ENCODE measurements around the gene TNFRSF21. TPM values are rescaled to one million over a fixed set of nuclear protein-coding genes. Genes with fewer than 3 reads are reported as not detected.

TNFRSF21 gene
- total RNA-seq, 2 experiments from 2014 or later: 28.1 to 36.5 TPM

DNA sequence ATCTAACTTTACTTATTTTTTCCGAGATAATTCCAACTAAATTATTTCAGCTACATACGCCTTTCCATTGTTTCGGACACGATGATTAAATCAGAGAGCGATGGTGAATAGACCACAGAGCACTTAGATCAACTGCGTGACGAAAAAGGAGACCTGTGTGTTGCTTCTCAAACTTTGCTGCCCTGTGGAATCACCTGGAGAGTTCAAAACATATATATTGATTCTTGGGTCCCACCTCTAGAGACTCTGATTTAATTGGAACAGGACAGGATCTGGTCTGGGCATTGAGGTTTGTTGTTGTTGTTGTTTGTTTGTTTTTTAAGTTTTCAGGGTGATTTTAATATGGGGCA lies 401 bp upstream of the TNFRSF21 start:
- BruUV-seq (replicated peaks): TSS peak; percentile 79
- Histone ChIP-seq H3K79me2 (ENCODE audit: insufficient read depth, low read depth, low read length) (peaks cover 41% of the 10 kb centered on the region), H2AFZ (ENCODE audit: low read length) (peak overlapping the region; percentile 41; the same call in 1 of the 2 replicates), H3K9me3 (ENCODE audit: low read length) (peaks cover 10% of the 10 kb centered on the region; the same call in 1 of the 2 replicates), H3K4me1 (ENCODE audit: insufficient read depth, low read length, poor library complexity, severe bottlenecking) (peaks cover 40% of the 10 kb centered on the region), H3K27ac (ENCODE audit: low read depth, low read length, poor library complexity, severe bottlenecking) (no peak overlapping the region), H4K20me1 (ENCODE audit: insufficient read depth, low read length) (peaks cover 16% of the 10 kb centered on the region; the same call in 1 of the 2 replicates), H3K36me3 (ENCODE audit: insufficient read depth, low read length) (peaks cover 20% of the 10 kb centered on the region), H3K9me2 (ENCODE audit: insufficient read depth, low read length) (no peaks in the 10 kb centered on the region), H3K4me3 (ENCODE audit: low read depth, low read length, poor library complexity, severe bottlenecking) (peak overlapping the region; percentile 95), H3K4me2 (ENCODE audit: low read length) (peak overlapping the region; percentile 92)
- TF ChIP-seq, protein P1, sequence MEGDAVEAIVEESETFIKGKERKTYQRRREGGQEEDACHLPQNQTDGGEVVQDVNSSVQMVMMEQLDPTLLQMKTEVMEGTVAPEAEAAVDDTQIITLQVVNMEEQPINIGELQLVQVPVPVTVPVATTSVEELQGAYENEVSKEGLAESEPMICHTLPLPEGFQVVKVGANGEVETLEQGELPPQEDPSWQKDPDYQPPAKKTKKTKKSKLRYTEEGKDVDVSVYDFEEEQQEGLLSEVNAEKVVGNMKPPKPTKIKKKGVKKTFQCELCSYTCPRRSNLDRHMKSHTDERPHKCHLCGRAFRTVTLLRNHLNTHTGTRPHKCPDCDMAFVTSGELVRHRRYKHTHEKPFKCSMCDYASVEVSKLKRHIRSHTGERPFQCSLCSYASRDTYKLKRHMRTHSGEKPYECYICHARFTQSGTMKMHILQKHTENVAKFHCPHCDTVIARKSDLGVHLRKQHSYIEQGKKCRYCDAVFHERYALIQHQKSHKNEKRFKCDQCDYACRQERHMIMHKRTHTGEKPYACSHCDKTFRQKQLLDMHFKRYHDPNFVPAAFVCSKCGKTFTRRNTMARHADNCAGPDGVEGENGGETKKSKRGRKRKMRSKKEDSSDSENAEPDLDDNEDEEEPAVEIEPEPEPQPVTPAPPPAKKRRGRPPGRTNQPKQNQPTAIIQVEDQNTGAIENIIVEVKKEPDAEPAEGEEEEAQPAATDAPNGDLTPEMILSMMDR (conservative IDR thresholded peaks at IDR 0.05; ENCODE audit: low read length): no peak
- TF ChIP-seq EZH2phosphoT487 (IDR thresholded peaks at IDR 0.05; ENCODE audit: borderline replicate concordance, low read depth, low read length): no peak
- no peak for DNase-seq (ENCODE audit: low spot score)
- ChIA-PET CTCF (ENCODE audit: unreplicated experiment) (interaction anchor here (1.0 kb wide), 1 partner anchor 62 kb away, joined by 3 read pairs; no protein-coding TSS in a partner anchor), POLR2A (no interaction called here)
- intact Hi-C loops (cut with micrococcal nuclease; ENCODE audit: unreplicated experiment): loop anchor here (1.0 to 10.0 kb wide), 3 partner anchors 50 to 475 kb away; partner anchors contain the start of gene OPN5

DNA sequence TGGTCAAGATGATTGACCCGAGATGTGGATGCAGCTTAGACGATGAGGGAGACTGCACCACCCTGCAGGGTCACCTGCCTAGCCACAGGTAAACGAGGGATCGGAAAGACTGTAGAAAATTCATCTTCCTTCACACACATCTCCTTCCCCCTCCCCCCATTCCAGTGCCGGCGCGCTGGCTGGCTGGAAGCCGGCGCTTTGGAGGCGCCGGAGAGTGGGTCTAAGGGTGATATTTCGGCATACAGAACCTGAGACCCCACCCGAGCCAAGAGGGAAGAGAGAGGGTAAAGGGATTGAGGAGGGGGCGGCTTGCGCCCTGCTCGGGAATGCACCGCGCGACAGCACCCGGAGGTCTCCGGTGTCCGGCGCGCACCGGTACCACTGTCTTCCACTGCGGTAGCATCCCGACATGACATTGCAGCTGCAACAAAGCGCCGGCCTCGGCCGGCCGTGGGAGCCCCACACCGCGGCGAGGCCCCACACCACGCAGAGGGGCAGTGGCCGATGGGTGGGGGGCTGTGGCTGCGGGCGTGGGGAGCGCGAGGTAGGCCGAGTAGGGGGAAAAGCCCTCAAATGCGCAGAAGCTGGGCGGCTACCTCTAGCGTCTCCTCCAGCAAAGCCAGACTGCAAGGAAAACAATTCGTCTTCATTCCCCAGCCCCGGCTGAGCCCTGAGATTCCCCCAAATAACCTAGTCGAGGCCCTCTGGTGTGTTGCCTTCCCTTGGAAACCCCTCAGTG lies 984 bp downstream of the TNFRSF21 start:
- Histone ChIP-seq H3K79me2 (ENCODE audit: insufficient read depth, low read depth, low read length) (peaks cover 55% of the 10 kb centered on the region), H3K4me3 (ENCODE audit: low read depth, low read length, poor library complexity, severe bottlenecking) (peak overlapping the region; percentile 95), H3K9me3 (ENCODE audit: low read length) (peaks cover 10% of the 10 kb centered on the region; the same call in 1 of the 2 replicates), H3K4me2 (ENCODE audit: low read length) (peak overlapping the region; percentile 92), H2AFZ (ENCODE audit: low read length) (peak overlapping the region; percentile 41), H3K36me3 (ENCODE audit: insufficient read depth, low read length) (peaks cover 32% of the 10 kb centered on the region), H3K27ac (ENCODE audit: low read depth, low read length, poor library complexity, severe bottlenecking) (peak overlapping the region; percentile 62), H4K20me1 (ENCODE audit: insufficient read depth, low read length) (peaks cover 23% of the 10 kb centered on the region; the same call in 1 of the 2 replicates), H3K4me1 (ENCODE audit: insufficient read depth, low read length, poor library complexity, severe bottlenecking) (peaks cover 54% of the 10 kb centered on the region), H3K9me2 (ENCODE audit: insufficient read depth, low read length) (no peaks in the 10 kb centered on the region)
- intact Hi-C loops (cut with micrococcal nuclease; ENCODE audit: unreplicated experiment): loop anchor here (1.0 to 5.0 kb wide), 2 partner anchors 61 to 169 kb away; partner anchors contain the start of gene CD2AP
- peak; percentile 67 for DNase-seq (ENCODE audit: low spot score)
- BruUV-seq (replicated peaks): no TSS peak
- ChIA-PET POLR2A (interaction anchor here (0.6 to 3.4 kb wide), 22 partner anchors 9 to 679 kb away, joined by 3 to 19 read pairs (median 4); no protein-coding TSS in a partner anchor), CTCF (ENCODE audit: unreplicated experiment) (interaction anchor here (1.0 to 1.9 kb wide), 2 partner anchors 59 to 210 kb away, joined by 4 to 5 read pairs; no protein-coding TSS in a partner anchor)
- TF ChIP-seq, protein P1 (conservative IDR thresholded peaks at IDR 0.05; ENCODE audit: low read length): no peak
- TF ChIP-seq EZH2phosphoT487 (IDR thresholded peaks at IDR 0.05; ENCODE audit: borderline replicate concordance, low read depth, low read length): no peak
